Activated naive CD4-positive, alpha-beta T cell treated with anti-CD3 and anti-CD28 coated beads, Interleukin-2, amount 50 U/mL, for 24 hours (primary cell): ENCODE results near the gene CTDP1.
"Not testable (repeated sequence)": the region's sequence is repeated elsewhere in the genome, so short reads cannot be mapped to it uniquely, and the experiment has no call there.

ENCODE experiments used
- H3K27ac Mint-ChIP-seq: one replicate; pipeline ENCODE4 v1.8.0; 2021; ENCODE audit warnings: mild to moderate bottlenecking, mixed read lengths
- H3K27me3 Mint-ChIP-seq: one replicate; pipeline ENCODE4 v1.8.0; 2021; ENCODE audit warnings: mixed read lengths
- H3K36me3 Mint-ChIP-seq: one replicate; pipeline ENCODE4 v1.8.0; 2021; ENCODE audit warnings: mixed read lengths
- H3K4me1 Mint-ChIP-seq: one replicate; pipeline ENCODE4 v1.8.0; 2021; ENCODE audit warnings: mixed read lengths
- H3K4me3 Mint-ChIP-seq: one replicate; pipeline ENCODE4 v1.8.0; 2021; ENCODE audit warnings: mild to moderate bottlenecking, mixed read lengths
- H3K9me3 Mint-ChIP-seq: one replicate; pipeline ENCODE4 v1.8.0; 2021; ENCODE audit warnings: mixed read lengths

The CTDP1 gene

DNA sequence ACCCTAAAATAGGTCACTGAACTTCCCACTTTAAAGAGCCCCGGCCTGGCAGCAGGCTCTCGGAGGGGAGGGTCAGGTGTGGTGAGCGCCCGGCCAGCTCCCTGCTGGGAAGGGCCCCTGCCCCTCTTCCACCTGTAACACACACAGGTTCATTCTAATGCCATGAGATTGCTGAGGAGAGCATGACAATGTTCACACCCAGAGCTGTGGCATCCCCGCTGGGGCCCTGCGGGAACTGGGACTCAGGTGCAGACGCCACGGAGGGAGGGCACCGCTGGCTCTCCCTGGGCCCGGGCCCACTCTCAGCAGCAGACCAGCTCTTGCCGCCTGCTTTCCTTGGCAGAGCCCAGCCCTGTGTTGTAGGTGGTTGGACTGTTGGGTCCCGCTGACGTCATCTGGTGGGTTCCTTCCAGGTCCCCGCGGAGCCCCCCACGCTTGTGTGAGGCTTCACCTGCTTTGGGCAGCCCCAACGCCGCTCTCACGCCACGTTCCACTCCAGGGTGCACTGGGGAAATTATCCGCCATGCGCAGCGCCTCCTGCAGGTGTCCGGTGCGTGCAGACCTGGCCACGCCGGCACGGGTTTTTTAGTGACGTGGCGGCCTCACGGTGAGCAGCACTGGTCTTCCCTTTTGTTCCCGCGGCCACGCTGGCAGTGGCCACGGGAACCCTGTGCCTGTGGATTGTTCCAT, 67.7 kb downstream of the CTDP1 start:
- H3K27ac Mint-ChIP-seq, result no peak overlapping the region
- no peak overlapping the region for H3K4me3 Mint-ChIP-seq
- H3K36me3 Mint-ChIP-seq, result peaks cover 26% of the 10 kb centered on the region
- H3K9me3 Mint-ChIP-seq, result no peaks in the 10 kb centered on the region
- peaks cover 4% of the 10 kb centered on the region for H3K4me1 Mint-ChIP-seq
- no peaks in the 10 kb centered on the region for H3K27me3 Mint-ChIP-seq

DNA sequence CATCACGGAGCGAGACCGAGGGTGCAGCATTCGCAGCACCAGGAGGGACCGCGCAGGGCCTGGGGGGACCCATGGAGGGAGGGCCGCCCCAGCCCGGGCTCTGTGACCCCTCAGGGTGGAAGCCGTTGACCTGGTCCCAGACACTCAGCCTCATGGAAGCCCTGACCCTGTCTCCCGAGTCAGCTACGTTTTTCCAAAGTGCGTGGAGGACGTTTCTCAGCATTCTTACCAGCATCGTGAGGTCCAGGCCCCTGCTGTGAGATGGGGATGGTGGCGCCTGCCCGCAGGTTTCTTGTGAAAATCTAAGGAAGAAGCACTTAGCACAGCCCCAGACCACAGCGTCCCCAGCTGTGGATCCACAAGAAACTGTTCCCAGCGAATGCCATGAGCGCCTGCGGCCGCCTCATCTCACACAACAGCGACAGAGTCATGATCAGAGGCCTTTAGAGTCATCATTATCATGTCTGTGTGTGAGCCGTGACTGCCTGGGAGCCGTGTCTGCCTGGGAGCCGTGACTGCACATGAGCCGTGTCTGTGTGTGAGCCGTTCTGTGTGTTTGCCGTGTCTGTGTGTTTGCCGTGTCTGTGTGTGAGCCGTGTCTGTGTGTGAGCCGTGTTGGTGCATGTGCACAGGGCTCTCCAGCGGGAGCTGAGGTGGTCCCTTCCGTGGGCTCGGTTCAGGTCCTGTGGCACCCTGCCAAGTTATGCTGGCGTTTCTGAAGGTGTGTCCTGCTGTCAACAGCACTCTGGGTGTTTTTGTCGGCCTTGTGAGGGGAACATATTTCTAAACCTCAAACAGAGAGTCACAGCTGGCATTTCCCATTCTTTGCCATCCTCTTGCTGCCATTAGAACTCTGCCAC, 68.9 kb downstream of the CTDP1 start:
- Mint-ChIP-seq H3K4me3 (no peak overlapping the region), H3K27me3 (no peaks in the 10 kb centered on the region), H3K27ac (no peak overlapping the region), H3K4me1 (peaks cover 4% of the 10 kb centered on the region), H3K36me3 (peaks cover 21% of the 10 kb centered on the region), H3K9me3 (no peaks in the 10 kb centered on the region)

DNA sequence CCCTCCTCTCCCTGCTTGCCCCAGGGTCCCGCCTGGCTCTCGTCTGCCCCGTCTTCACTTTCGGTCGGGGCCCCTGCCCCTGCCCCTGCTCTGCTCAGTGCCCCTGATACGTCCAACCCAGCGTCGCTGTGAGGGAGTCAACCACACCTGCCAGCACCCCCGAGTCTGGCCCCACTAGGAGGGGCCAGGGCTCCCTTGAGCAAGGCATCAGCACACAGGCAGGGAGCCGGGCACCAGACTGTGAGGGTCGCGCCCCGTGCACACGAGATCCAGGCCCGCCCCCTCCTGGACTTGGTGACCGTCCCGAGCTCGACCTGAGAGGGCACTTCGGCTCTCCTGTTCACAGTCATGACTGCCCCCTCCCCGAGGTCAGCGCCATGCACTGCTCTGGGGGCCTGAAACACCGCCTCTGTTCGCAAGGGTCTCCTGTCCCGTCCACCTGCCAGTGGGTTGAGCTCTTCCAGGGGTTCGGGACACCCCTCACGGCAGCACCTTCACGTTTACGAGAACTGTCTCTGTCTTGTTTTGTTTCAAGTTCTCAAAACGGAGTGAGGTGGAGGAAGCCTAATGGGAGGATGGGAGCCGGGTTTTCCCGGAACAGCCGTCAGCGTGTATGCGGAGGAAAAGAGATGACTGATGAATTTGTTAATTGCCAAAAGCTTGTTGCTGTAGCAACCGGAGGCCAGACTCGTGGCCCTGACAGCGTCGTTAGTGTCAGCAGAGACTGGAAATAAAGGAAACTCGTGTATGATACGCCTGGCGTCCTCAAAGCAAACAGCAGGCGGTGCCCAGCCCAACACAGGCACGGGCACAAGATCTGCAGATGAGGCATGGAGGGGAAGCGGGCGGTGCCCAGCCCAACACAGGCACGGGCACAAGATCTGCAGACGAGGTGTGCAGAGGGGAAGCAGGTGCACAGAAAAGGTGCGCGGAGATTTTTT, 69.9 kb downstream of the CTDP1 start:
- Mint-ChIP-seq H3K4me1 (peaks cover 4% of the 10 kb centered on the region), H3K9me3 (no peaks in the 10 kb centered on the region), H3K27ac (no peak overlapping the region), H3K4me3 (no peak overlapping the region), H3K27me3 (no peaks in the 10 kb centered on the region), H3K36me3 (peaks cover 14% of the 10 kb centered on the region)

DNA sequence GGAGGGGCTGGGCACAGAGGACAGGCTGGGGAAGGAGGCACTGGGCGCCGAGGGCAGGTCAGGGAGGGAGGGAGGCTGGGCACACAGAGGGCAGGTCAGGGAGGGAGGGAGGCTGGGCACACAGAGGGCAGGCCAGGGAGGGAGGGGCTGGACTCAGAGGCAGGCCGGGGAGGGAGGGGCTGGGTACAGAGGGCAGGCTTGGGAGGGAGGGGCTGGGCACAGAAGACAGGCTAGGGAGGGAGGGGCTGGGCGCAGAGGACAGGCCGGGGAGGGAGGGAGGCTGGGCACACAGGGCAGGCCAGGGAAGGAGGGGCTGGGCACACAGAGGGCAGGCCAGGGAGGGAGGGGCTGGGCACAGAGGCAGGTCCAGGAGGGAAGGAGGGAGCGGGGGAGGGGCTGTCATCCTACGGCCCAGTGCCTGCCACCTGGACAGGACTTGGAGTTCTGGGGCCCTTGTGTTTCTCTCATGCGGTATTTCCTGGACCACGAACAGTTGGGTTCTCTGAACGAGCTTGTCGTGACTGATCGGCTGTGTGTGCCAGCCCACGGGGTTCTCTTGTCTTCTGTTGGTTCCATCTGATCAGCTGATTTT, 71.5 kb downstream of the CTDP1 start:
- Mint-ChIP-seq H3K9me3 (no peaks in the 10 kb centered on the region), H3K27ac (no peak overlapping the region), H3K36me3 (peaks cover 19% of the 10 kb centered on the region), H3K27me3 (no peaks in the 10 kb centered on the region), H3K4me1 (peaks cover 4% of the 10 kb centered on the region), H3K4me3 (no peak overlapping the region)

DNA sequence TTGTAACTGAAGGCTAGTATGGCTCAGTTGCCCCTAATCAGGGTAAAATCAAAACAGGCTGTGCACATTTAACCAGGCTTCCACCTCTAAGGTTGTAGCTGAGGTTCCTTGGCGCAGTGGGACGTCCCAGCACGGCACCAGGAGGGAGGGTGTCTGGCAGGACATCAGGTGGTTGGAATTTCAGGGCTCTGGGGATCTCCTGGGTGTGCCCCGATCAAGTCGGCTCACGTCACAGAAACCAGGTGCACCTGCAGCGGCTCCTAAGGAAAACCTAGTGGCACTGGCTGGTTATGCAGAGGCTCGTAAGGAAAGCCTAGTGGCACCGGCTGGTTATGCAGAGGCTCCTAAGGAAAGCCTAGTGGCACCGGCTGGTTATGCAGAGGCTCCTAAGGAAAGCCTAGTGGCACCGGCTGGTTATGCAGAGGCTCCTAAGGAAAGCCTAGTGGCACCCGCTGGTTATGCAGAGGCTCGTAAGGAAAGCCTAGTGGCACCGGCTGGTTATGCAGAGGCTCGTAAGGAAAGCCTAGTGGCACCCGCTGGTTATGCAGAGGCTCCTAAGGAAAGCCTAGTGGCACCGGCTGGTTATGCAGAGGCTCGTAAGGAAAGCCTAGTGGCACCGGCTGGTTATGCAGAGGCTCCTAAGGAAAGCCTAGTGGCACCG, 72.4 kb downstream of the CTDP1 start:
- H3K4me3 Mint-ChIP-seq, H3K27me3 Mint-ChIP-seq, H3K9me3 Mint-ChIP-seq, H3K4me1 Mint-ChIP-seq, H3K27ac Mint-ChIP-seq: not testable (repeated sequence)
- H3K36me3 Mint-ChIP-seq, result peaks cover 18% of the 10 kb centered on the region

DNA sequence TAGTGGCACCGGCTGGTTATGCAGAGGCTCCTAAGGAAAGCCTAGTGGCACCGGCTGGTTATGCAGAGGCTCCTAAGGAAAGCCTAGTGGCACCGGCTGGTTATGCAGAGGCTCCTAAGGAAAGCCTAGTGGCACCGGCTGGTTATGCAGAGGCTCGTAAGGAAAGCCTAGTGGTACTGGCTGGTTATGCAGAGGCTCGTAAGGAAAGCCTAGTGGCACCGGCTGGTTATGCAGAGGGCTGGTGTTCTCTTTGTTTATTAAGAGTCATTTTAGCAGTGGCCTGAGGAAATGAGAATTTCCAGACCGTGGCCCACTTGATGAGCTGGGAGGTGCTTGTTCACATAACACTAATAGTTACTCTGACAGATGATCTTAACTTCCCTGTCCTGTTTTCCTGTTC, 73.3 kb downstream of the CTDP1 start:
- H3K27me3 Mint-ChIP-seq, H3K4me3 Mint-ChIP-seq, H3K27ac Mint-ChIP-seq, H3K9me3 Mint-ChIP-seq, H3K4me1 Mint-ChIP-seq: not testable (repeated sequence)
- H3K36me3 Mint-ChIP-seq, result peaks cover 25% of the 10 kb centered on the region

DNA sequence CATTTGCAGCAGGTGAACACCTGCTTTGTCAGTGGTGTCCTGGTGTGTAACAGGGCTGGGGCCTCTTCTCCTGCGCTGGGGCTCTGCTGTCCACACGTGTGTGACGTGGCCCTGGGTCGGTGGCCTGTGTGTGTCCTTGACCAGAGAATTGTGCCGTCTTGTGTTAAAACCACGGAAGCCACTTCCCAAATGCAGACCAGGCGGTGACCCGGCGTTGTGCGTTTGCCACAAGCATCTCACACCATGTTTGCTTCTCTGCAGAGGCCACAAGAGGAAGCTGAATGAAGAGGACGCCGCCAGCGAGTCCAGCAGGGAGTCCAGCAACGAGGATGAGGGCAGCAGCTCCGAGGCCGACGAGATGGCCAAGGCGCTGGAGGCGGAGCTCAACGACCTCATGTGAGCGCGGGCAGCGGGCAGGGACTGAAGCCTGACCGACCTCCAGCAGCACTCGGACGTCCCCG, 73.8 kb downstream of the CTDP1 start:
- Mint-ChIP-seq H3K27ac (no peak overlapping the region), H3K4me1 (peaks cover 4% of the 10 kb centered on the region), H3K36me3 (peaks cover 25% of the 10 kb centered on the region), H3K4me3 (no peak overlapping the region), H3K9me3 (no peaks in the 10 kb centered on the region), H3K27me3 (no peaks in the 10 kb centered on the region)

- Mint-ChIP-seq H3K9me3 (peaks cover 4% of the 10 kb centered on the region), H3K4me1 (peaks cover 4% of the 10 kb centered on the region), H3K36me3 (peaks cover 31% of the 10 kb centered on the region), H3K27ac (no peak overlapping the region), H3K27me3 (no peaks in the 10 kb centered on the region), H3K4me3 (no peak overlapping the region)
Measured at GRCh38 chr18:79754022-79754761, 74.6 kb downstream of the CTDP1 start.

DNA sequence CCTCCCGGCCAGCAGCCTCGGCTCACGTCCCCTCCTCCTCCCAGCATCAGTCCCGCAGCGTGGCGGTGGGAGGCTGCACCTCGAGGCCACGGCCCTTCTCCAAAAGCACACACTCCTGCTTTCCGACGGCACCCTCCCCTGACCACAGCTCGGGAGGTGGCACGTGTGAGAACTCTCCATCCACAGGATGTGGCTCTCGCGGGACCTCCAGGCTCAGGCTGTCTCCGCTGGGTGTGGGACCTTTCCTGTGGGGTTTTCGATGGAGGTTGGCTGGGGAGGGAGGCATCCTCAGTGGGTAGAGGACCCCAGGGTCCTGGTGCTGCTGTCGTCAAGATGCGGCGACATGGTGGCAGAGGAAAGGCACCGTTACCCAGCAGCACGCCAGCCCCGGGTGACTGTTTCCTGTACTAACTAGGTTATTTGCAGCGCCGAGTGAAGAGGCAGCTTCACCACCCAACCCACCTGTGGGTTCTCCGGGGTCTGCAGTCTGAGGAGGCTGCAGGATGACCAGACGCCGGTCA, 75.3 kb downstream of the CTDP1 start:
- H3K36me3 Mint-ChIP-seq, result peaks cover 29% of the 10 kb centered on the region
- H3K4me3 Mint-ChIP-seq, result no peak overlapping the region
- H3K4me1 Mint-ChIP-seq, result peaks cover under 1% of the 10 kb centered on the region
- H3K27me3 Mint-ChIP-seq, result no peaks in the 10 kb centered on the region
- H3K9me3 Mint-ChIP-seq, result peaks cover 10% of the 10 kb centered on the region
- no peak overlapping the region for H3K27ac Mint-ChIP-seq

GRCh38 chr18:79755496-79756142, 76.0 kb downstream of the CTDP1 start:
- peaks cover 10% of the 10 kb centered on the region for H3K9me3 Mint-ChIP-seq

GRCh38 chr18:79756143-79756500, 76.5 kb downstream of the CTDP1 start:
- Mint-ChIP-seq H3K9me3 (peaks cover 10% of the 10 kb centered on the region), H3K4me1 (no peaks in the 10 kb centered on the region), H3K36me3 (peaks cover 28% of the 10 kb centered on the region), H3K27ac (no peak overlapping the region), H3K27me3 (no peaks in the 10 kb centered on the region), H3K4me3 (no peak overlapping the region)

More at GRCh38 chr18:79755496-79756142, 76.0 kb downstream of the CTDP1 start:
- no peaks in the 10 kb centered on the region for H3K27me3 Mint-ChIP-seq
- H3K4me3 Mint-ChIP-seq, result no peak overlapping the region
- H3K27ac Mint-ChIP-seq, result no peak overlapping the region
- no peaks in the 10 kb centered on the region for H3K4me1 Mint-ChIP-seq
- H3K36me3 Mint-ChIP-seq, result peaks cover 28% of the 10 kb centered on the region

DNA sequence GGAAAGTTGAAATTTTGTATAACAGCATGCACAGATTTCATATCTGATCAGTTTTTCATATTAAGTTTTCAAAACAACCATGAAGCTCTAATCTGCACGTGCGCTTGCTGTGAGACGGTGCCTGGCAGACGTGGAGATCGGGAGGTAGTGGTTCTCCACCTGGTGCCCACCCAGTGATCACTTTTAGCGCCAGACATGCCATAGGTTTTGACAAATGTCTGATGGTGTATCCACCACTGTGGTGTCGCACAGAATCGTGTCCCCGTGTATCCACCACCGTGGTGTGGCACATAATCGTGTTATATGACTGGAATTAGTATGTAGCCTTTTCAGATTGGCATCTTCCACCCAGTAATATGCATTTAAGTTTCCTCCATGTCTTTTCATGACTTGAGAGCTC, 77.2 kb downstream of the CTDP1 start:
- no peaks in the 10 kb centered on the region for H3K27me3 Mint-ChIP-seq
- peaks cover 28% of the 10 kb centered on the region for H3K36me3 Mint-ChIP-seq
- H3K27ac Mint-ChIP-seq, result no peak overlapping the region
- no peak overlapping the region for H3K4me3 Mint-ChIP-seq
- no peaks in the 10 kb centered on the region for H3K4me1 Mint-ChIP-seq
- H3K9me3 Mint-ChIP-seq, result peaks cover 15% of the 10 kb centered on the region

DNA sequence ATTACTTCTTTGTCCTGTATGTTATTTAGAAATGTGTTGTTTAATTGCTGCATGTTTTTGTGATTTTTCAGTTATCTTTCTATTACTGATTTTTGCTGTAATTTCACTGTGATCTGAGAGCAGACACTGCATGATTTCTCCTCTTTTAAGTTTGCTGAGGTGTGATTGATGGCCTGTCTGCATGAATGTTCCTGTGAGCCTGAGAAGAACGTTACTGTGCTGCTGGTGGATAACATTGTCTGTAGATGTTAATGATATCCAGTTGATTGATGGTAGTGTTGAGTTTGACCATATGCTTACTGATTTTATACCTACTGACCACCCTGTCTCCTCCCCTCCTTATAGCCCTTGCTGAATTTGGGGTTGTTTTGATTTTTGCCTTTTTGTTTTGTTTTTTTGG, 80.7 kb downstream of the CTDP1 start:
- Mint-ChIP-seq H3K27me3 (no peaks in the 10 kb centered on the region), H3K36me3 (peaks cover 22% of the 10 kb centered on the region), H3K4me1 (no peaks in the 10 kb centered on the region), H3K9me3 (peaks cover 19% of the 10 kb centered on the region), H3K4me3 (no peak overlapping the region), H3K27ac (no peak overlapping the region)

- Mint-ChIP-seq H3K4me3 (no peak overlapping the region), H3K4me1 (no peaks in the 10 kb centered on the region), H3K9me3 (peaks cover 19% of the 10 kb centered on the region), H3K27ac (no peak overlapping the region), H3K27me3 (no peaks in the 10 kb centered on the region), H3K36me3 (peaks cover 20% of the 10 kb centered on the region)
Measured at GRCh38 chr18:79760881-79761280, 81.3 kb downstream of the CTDP1 start.
